SU-DHL-6 (cell line): ENCODE measurements around the gene DCC.

Experiments
- H2AFZ ChIP-seq: fragments of 200-600 bp; sonication (generic); 2 replicates; pipeline ENCODE4 v1.6.1; 2014; ENCODE audit warnings: low read depth, mild to moderate bottlenecking, moderate library complexity, mixed read lengths, antibody characterized with exemption, low read length; ENCODE audit not compliant: severe bottlenecking
- H3F3A ChIP-seq: fragments of 200-600 bp; shearing (Covaris generic); 2 replicates; pipeline ENCODE4 v1.6.0; 2016; ENCODE audit warnings: antibody characterized with exemption, mild to moderate bottlenecking; ENCODE audit not compliant: insufficient read depth
- H3K27ac ChIP-seq: fragments of 200-600 bp; sonication (generic); 2 replicates; pipeline ENCODE4 v1.5.1; 2016; ENCODE audit warnings: low read depth, mild to moderate bottlenecking, low read length, moderate library complexity, mixed read lengths
- H3K27me3 ChIP-seq: fragments of 200-600 bp; sonication (generic), shearing (Covaris generic); 2 replicates; pipeline ENCODE4 v1.6.0; 2014; ENCODE audit warnings: mild to moderate bottlenecking, low read length
- H3K36me3 ChIP-seq: fragments of 200-600 bp; sonication (generic); 2 replicates; pipeline ENCODE4 v1.6.1; 2014; ENCODE audit warnings: mild to moderate bottlenecking, low read length, mixed read lengths
- H3K4me2 ChIP-seq: fragments of 300-600, 200-600 bp; shearing (Covaris generic), sonication (generic); 2 replicates; pipeline ENCODE4 v1.6.0; 2014; ENCODE audit warnings: low read length, low read depth, mild to moderate bottlenecking; ENCODE audit not compliant: poor library complexity, severe bottlenecking
- H3K4me3 ChIP-seq: fragments of 200-600 bp; sonication (generic); 2 replicates; pipeline ENCODE4 v1.5.1; 2014; ENCODE audit warnings: antibody characterized with exemption, low read length, mild to moderate bottlenecking, mixed read lengths; ENCODE audit not compliant: insufficient read depth, poor library complexity, severe bottlenecking
- H3K79me2 ChIP-seq: fragments of 200-600 bp; sonication (generic); 2 replicates; pipeline ENCODE4 v1.6.1; 2014; ENCODE audit warnings: mild to moderate bottlenecking, low read length, moderate library complexity; ENCODE audit not compliant: insufficient read depth
- H3K9ac ChIP-seq: fragments of 200-600 bp; sonication (generic); 2 replicates; pipeline ENCODE4 v1.7.0; 2014; ENCODE audit warnings: mild to moderate bottlenecking, low read length
- H3K9me2 ChIP-seq: fragments of 200-600 bp; sonication (generic); replicated peaks from 2 replicates; pipeline ENCODE4 v1.6.1; 2014; ENCODE audit warnings: low read length; ENCODE audit not compliant: insufficient read depth
- H3K9me3 ChIP-seq: fragments of 200-600 bp; sonication (generic); 2 replicates; pipeline ENCODE4 v1.6.1; 2014; ENCODE audit warnings: low read length, mixed read lengths; ENCODE audit not compliant: insufficient read depth
- H4K20me1 ChIP-seq: fragments of 200-600 bp; sonication (generic); 2 replicates; pipeline ENCODE4 v1.6.1; 2014; ENCODE audit warnings: low read depth, mild to moderate bottlenecking, antibody characterized with exemption, low read length, moderate library complexity, mixed read lengths
- CTCF ChIP-seq: fragments of 200-600 bp; sonication (generic); IDR thresholded peaks from one replicate; pipeline ENCODE4 v1.5.1; 2017; ENCODE audit warnings: antibody characterized with exemption, mild to moderate bottlenecking, low read length, moderate library complexity; ENCODE audit not compliant: insufficient read depth, poor library complexity, severe bottlenecking
- EZH2phosphoT487 ChIP-seq: fragments of 200-600 bp; sonication (generic), shearing (Covaris generic); conservative IDR thresholded peaks from 2 replicates; pipeline ENCODE4 v1.6.1; 2018; ENCODE audit warnings: mild to moderate bottlenecking, antibody characterized with exemption, low read length, moderate library complexity, mixed read lengths

DCC gene

GRCh38 chr18:53142005-53142404 is 802.0 kb downstream of the DCC start:
- H3F3A ChIP-seq, result no peaks in the 10 kb centered on the region
- H3K36me3 ChIP-seq, result no peaks in the 10 kb centered on the region
- no peak overlapping the region for H3K4me3 ChIP-seq
- no peaks in the 10 kb centered on the region for H3K79me2 ChIP-seq
- no peak overlapping the region for H3K27ac ChIP-seq
- no peaks in the 10 kb centered on the region for H3K27me3 ChIP-seq
- H3K9me3 ChIP-seq, result no peaks in the 10 kb centered on the region
- H3K4me2 ChIP-seq, result no peak overlapping the region
- H3K9me2 ChIP-seq, result no peaks in the 10 kb centered on the region
- TF ChIP-seq CTCF (no peak), EZH2phosphoT487 (no peak)
- no peak overlapping the region for H2AFZ ChIP-seq
- no peak overlapping the region for H3K9ac ChIP-seq
- no peaks in the 10 kb centered on the region for H4K20me1 ChIP-seq

- Histone ChIP-seq H4K20me1 (no peaks in the 10 kb centered on the region), H3K27ac (no peak overlapping the region), H3F3A (no peaks in the 10 kb centered on the region), H3K9me3 (no peaks in the 10 kb centered on the region), H3K9me2 (no peaks in the 10 kb centered on the region), H3K4me2 (no peak overlapping the region), H3K79me2 (no peaks in the 10 kb centered on the region), H3K9ac (no peak overlapping the region), H2AFZ (no peak overlapping the region), H3K36me3 (no peaks in the 10 kb centered on the region), H3K4me3 (no peak overlapping the region), H3K27me3 (no peaks in the 10 kb centered on the region)
- no peak for TF ChIP-seq CTCF
- no peak for TF ChIP-seq EZH2phosphoT487
These were observed 807.5 kb downstream of the DCC start for GRCh38 chr18:53147472-53147871.

GRCh38 chr18:53148123-53148522 is 808.1 kb downstream of the DCC start:
- no peak for TF ChIP-seq EZH2phosphoT487
- no peak for TF ChIP-seq CTCF
- H3K36me3 ChIP-seq, result no peaks in the 10 kb centered on the region

GRCh38 chr18:53152476-53152875 is 812.5 kb downstream of the DCC start:
- H3K79me2 ChIP-seq, result no peaks in the 10 kb centered on the region
- no peaks in the 10 kb centered on the region for H3K27me3 ChIP-seq
- TF ChIP-seq EZH2phosphoT487 (no peak), CTCF (no peak)
- no peak overlapping the region for H3K4me3 ChIP-seq
- H2AFZ ChIP-seq, result no peak overlapping the region
- H3K9ac ChIP-seq, result no peak overlapping the region
- no peak overlapping the region for H3K4me2 ChIP-seq
- H4K20me1 ChIP-seq, result no peaks in the 10 kb centered on the region
- H3K27ac ChIP-seq, result no peak overlapping the region
- no peaks in the 10 kb centered on the region for H3K9me2 ChIP-seq
- no peaks in the 10 kb centered on the region for H3K36me3 ChIP-seq
- H3F3A ChIP-seq, result no peaks in the 10 kb centered on the region
- no peaks in the 10 kb centered on the region for H3K9me3 ChIP-seq

More at GRCh38 chr18:53148123-53148522, 808.1 kb downstream of the DCC start:
- Histone ChIP-seq H3K79me2 (no peaks in the 10 kb centered on the region), H3K9me3 (no peaks in the 10 kb centered on the region), H3K9me2 (no peaks in the 10 kb centered on the region), H3K27ac (no peak overlapping the region), H3K27me3 (no peaks in the 10 kb centered on the region), H2AFZ (no peak overlapping the region), H3K9ac (no peak overlapping the region), H3K4me3 (no peak overlapping the region), H4K20me1 (no peaks in the 10 kb centered on the region), H3F3A (no peaks in the 10 kb centered on the region), H3K4me2 (no peak overlapping the region)
